ENCODE data around the gene H2AZ2.
"Not testable (repeated sequence)": the region's sequence is repeated elsewhere in the genome, so short reads cannot be mapped to it uniquely, and the experiment has no call there.

- not testable (repeated sequence) for TF ChIP-seq EZH2phosphoT487 (IDR thresholded peaks at IDR 0.05; ENCODE audit: insufficient read depth, low read depth); EZH2 (IDR thresholded peaks at IDR 0.05; ENCODE audit: insufficient read depth, poor library complexity, severe bottlenecking)
Measured at GRCh38 chr7:44870780-44871179, 22.9 kb upstream of the H2AZ2 start.
